Endothelial cell of umbilical vein (primary cell): ENCODE measurements around the gene KARS1. TPM values are rescaled to one million over a fixed set of nuclear protein-coding genes. Genes with fewer than 3 reads are reported as not detected.

ENCODE experiments used
- BruUV-seq: library from RNA; stranded (reverse); fragments of 400-500 nt; replicated peaks from 2 replicates; lab custom pipeline; 2021; lab: Mats Ljungman, UMichigan
- CTCF ChIA-PET: fragments of 300-600, 350-600 bp; sonication (Branson Sonifier 250); formaldehyde crosslinking; loops from one replicate; lab custom pipeline; 2021; ENCODE audit warnings: antibody characterized with exemption, inconsistent platforms; lab: Charles Lee
- POLR2A ChIA-PET: fragments of 300-600, 350-600 bp; sonication (Branson Sonifier 250); formaldehyde crosslinking; loops from one replicate; lab custom pipeline; 2021; ENCODE audit warnings: antibody characterized with exemption, inconsistent platforms; lab: Charles Lee
- DNase-seq: peaks from one replicate; pipeline ENCODE4 v3.0.0-alpha.2; 2011; ENCODE audit warnings: low read depth, low spot score
- FAIRE-seq: peaks from 2 replicates; lab custom pipeline; 2011; peaks lifted over from hg19 to GRCh38; lab: Jason Lieb, UNC
- H2AFZ ChIP-seq: 2 replicates; pipeline ENCODE4 v1.6.0; 2012; ENCODE audit warnings: low read depth, low read length, control low read depth, inconsistent platforms
- H3K27ac ChIP-seq: 2 replicates; pipeline ENCODE4 v1.5.1; 2011; ENCODE audit warnings: low read depth, mild to moderate bottlenecking, control low read depth, low read length, moderate library complexity; ENCODE audit not compliant: insufficient read depth
- H3K27me3 ChIP-seq, 2 experiments: 2 replicates each; pipeline versions ENCODE4 v1.6.0 to v1.6.1; 2011; ENCODE audit warnings: low read length in 2 of 2, mixed read lengths in 1 of 2; ENCODE audit not compliant: control insufficient read depth in 2 of 2, insufficient read depth in 2 of 2
- H3K36me3 ChIP-seq, 2 experiments: 2 replicates in 1 of 2; 3 replicates in 1 of 2; pipeline ENCODE4 v1.5.1; 2011; ENCODE audit warnings: low read length in 2 of 2, mild to moderate bottlenecking in 1 of 2, moderate library complexity in 1 of 2; ENCODE audit not compliant: control insufficient read depth in 2 of 2, insufficient read depth in 2 of 2; ENCODE audit errors: extremely low read depth in 1 of 2
- H3K4me1 ChIP-seq: 3 replicates; pipeline ENCODE4 v1.5.1; 2011; ENCODE audit warnings: mild to moderate bottlenecking, low read length; ENCODE audit not compliant: control insufficient read depth, insufficient read depth; ENCODE audit errors: extremely low read depth
- H3K4me2 ChIP-seq: 2 replicates; pipeline ENCODE4 v1.6.1; 2011; ENCODE audit warnings: low read length, control low read depth, mixed read lengths; ENCODE audit not compliant: insufficient read depth
- H3K4me3 ChIP-seq, 3 experiments: fragments of 200-600 bp in 1 of 3; sonication (generic), shearing (Covaris generic) in 1 of 3; replicated peaks in 1 of 3; 2 replicates each; pipeline ENCODE4 v1.5.1; 2011 to 2016; ENCODE audit warnings: control low read depth in 3 of 3, low read length in 3 of 3, mild to moderate bottlenecking in 2 of 3, inconsistent platforms in 1 of 3, low read depth in 1 of 3, moderate library complexity in 1 of 3; ENCODE audit not compliant: insufficient read depth in 1 of 3
- H3K79me2 ChIP-seq: 2 replicates; pipeline ENCODE4 v1.6.0; 2012; ENCODE audit warnings: low read length, inconsistent platforms; ENCODE audit not compliant: control insufficient read depth, insufficient read depth
- H3K9ac ChIP-seq: replicated peaks from 2 replicates; pipeline ENCODE3; 2011; ENCODE audit warnings: low read length, control low read depth; ENCODE audit not compliant: insufficient read depth; ENCODE audit errors: extremely low read depth
- H3K9me1 ChIP-seq: replicated peaks from 3 replicates; pipeline ENCODE4 v1.6.0; 2011; ENCODE audit warnings: mild to moderate bottlenecking, low read length; ENCODE audit not compliant: control insufficient read depth, insufficient read depth; ENCODE audit errors: extremely low read depth
- H3K9me3 ChIP-seq: replicated peaks from 2 replicates; pipeline ENCODE4 v1.5.1; 2012; ENCODE audit warnings: low read length, inconsistent platforms; ENCODE audit not compliant: control insufficient read depth, insufficient read depth
- H4K20me1 ChIP-seq: replicated peaks from 2 replicates; pipeline ENCODE3; 2011; ENCODE audit warnings: mild to moderate bottlenecking, low read length; ENCODE audit not compliant: control insufficient read depth, insufficient read depth; ENCODE audit errors: extremely low read depth
- EZH2 ChIP-seq: IDR thresholded peaks from 2 replicates; pipeline ENCODE4 v1.6.1; 2012; ENCODE audit warnings: borderline replicate concordance, low read depth, mild to moderate bottlenecking, moderate library complexity, low read length, inconsistent platforms; ENCODE audit not compliant: severe bottlenecking
- FOS ChIP-seq: IDR thresholded peaks from 2 replicates; pipeline ENCODE4 v1.6.1; 2011; ENCODE audit warnings: mild to moderate bottlenecking, low read length, moderate library complexity, borderline replicate concordance; ENCODE audit not compliant: insufficient read depth
- GATA2 ChIP-seq: IDR thresholded peaks from 2 replicates; pipeline ENCODE4 v1.7.0; 2011; ENCODE audit warnings: low read depth, mild to moderate bottlenecking, moderate library complexity, mixed read lengths, low read length; ENCODE audit not compliant: insufficient read length, insufficient read depth
- JUN ChIP-seq: IDR thresholded peaks from 2 replicates; pipeline ENCODE4 v1.6.1; 2011; ENCODE audit warnings: borderline replicate concordance, low read depth; ENCODE audit not compliant: insufficient read length, insufficient read depth
- MYC ChIP-seq: IDR thresholded peaks from one replicate; pipeline ENCODE4 v1.6.1; 2011; ENCODE audit warnings: mild to moderate bottlenecking, low read depth, low read length
- POLR2A ChIP-seq: IDR thresholded peaks from 2 replicates; pipeline ENCODE4 v1.6.1; 2012; ENCODE audit warnings: low read depth, mild to moderate bottlenecking, control low read depth, low read length
- POLR2AphosphoS5 ChIP-seq: IDR thresholded peaks from 2 replicates; pipeline ENCODE4 v1.6.1; 2012; ENCODE audit warnings: low read depth, mild to moderate bottlenecking, control low read depth, low read length, moderate library complexity; ENCODE audit not compliant: insufficient read depth
- dilution Hi-C: fragments of 300-500 bp; cut with MboI; formaldehyde crosslinking; loops from one replicate; pipeline ENCODE4 v1.15.0; 2019; ENCODE audit warnings: low sequenced_read_pairs; ENCODE audit not compliant: extremely low pct_ligation_motif_present
- intact Hi-C: fragments of 100-400 bp; cut with micrococcal nuclease; formaldehyde crosslinking; loops from one replicate; pipeline ENCODE4 v1.10.0; 2022
- polyA plus RNA-seq, 4 experiments: library from polyadenylated mRNA; depleted of rRNA in 3 of 4; stranded (reverse) in 3 of 4; unstranded in 1 of 4; fragments of >200 nt; gene quantifications; 2 replicates each; pipeline versions ENCODE4 v1.2.1 to v1.2.3, GENCODE V29; 2011 to 2012; ENCODE audit warnings: missing spikeins in 1 of 4
- total RNA-seq: library from RNA; stranded (reverse); gene quantifications from 2 replicates; pipeline ENCODE4 v1.2.3, GENCODE V29; 2021
- TF ChIP-seq, protein P1 (sequence below): IDR thresholded peaks from 2 replicates; pipeline ENCODE4 v1.6.1; 2011; ENCODE audit not compliant: insufficient read depth, insufficient read length
- TF ChIP-seq, protein P2 (sequence below), 2 donors: IDR thresholded peaks; 1 replicate in 1 of 2; 2 replicates in 1 of 2; pipeline ENCODE4 v1.5.1; 2011; ENCODE audit warnings: low read length in 2 of 2, mild to moderate bottlenecking in 2 of 2, moderate library complexity in 2 of 2, control low read depth in 1 of 2, inconsistent platforms in 1 of 2, low read depth in 1 of 2; ENCODE audit not compliant: insufficient read depth in 1 of 2; ENCODE audit errors: extremely low read depth in 1 of 2

Gene KARS1
- total and polyA plus RNA-seq, 2 donors (not counting 3 experiments of a cell fraction or from before 2014, with no cell fraction given): 83.3 to 146 TPM

DNA sequence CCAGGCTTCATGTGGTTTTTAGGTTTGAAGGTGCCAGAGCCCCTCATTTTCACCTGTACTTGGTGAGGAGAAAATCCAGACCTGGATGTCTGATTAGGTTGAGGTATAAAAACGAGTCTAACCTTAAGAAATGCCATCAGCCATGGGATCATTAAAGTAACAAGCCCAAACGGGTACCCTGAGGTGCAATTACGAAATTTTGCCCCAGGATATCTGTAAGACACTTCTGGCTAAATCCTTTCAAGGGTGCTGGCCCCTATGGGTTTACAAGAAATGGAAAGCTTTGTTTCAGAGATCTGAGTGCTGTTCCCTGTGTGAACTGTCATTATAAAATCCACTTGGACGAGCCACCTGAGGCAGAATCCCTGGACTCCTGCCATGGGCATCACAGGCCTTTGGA, 44.2 kb downstream of the KARS1 start:
- H4K20me1 ChIP-seq: no peaks in the 10 kb centered on the region
- ChIA-PET POLR2A (no interaction called here), CTCF (no interaction called here)
- BruUV-seq: no TSS peak
- intact Hi-C loops: no loop called here
- H3K27ac ChIP-seq: no peak overlapping the region
- H3K79me2 ChIP-seq: no peaks in the 10 kb centered on the region
- H3K4me1 ChIP-seq: no peaks in the 10 kb centered on the region
- no peak overlapping the region for H3K4me2 ChIP-seq
- H2AFZ ChIP-seq: no peak overlapping the region
- no peaks in the 10 kb centered on the region for H3K9me3 ChIP-seq
- FAIRE-seq (no peak), DNase-seq (no peak)
- peaks cover 16 to 31% of the 10 kb centered on the region in 2 experiments for H3K36me3 ChIP-seq
- H3K27me3 ChIP-seq: no peaks in the 10 kb centered on the region
- H3K9ac ChIP-seq: no peak overlapping the region
- H3K4me3 ChIP-seq: no peak overlapping the region
- H3K9me1 ChIP-seq: no peaks in the 10 kb centered on the region
- TF ChIP-seq, protein P1, sequence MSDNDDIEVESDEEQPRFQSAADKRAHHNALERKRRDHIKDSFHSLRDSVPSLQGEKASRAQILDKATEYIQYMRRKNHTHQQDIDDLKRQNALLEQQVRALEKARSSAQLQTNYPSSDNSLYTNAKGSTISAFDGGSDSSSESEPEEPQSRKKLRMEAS: no peak
- TF ChIP-seq POLR2AphosphoS5: no peak
- TF ChIP-seq EZH2: no peak
- TF ChIP-seq, protein P2, sequence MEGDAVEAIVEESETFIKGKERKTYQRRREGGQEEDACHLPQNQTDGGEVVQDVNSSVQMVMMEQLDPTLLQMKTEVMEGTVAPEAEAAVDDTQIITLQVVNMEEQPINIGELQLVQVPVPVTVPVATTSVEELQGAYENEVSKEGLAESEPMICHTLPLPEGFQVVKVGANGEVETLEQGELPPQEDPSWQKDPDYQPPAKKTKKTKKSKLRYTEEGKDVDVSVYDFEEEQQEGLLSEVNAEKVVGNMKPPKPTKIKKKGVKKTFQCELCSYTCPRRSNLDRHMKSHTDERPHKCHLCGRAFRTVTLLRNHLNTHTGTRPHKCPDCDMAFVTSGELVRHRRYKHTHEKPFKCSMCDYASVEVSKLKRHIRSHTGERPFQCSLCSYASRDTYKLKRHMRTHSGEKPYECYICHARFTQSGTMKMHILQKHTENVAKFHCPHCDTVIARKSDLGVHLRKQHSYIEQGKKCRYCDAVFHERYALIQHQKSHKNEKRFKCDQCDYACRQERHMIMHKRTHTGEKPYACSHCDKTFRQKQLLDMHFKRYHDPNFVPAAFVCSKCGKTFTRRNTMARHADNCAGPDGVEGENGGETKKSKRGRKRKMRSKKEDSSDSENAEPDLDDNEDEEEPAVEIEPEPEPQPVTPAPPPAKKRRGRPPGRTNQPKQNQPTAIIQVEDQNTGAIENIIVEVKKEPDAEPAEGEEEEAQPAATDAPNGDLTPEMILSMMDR (IDR thresholded peaks at IDR 0.05; ENCODE audit: extremely low read depth in 1 of 2, insufficient read depth in 1 of 2, low read depth in 1 of 2, low read length in 2 of 2): no peak
- TF ChIP-seq GATA2: no peak
- no peak for TF ChIP-seq JUN
- TF ChIP-seq POLR2A: no peak
- no peak for TF ChIP-seq MYC
- TF ChIP-seq FOS: no peak
- dilution Hi-C loops: no loop called here
